ENCODE results near the gene SCUBE2. TPM values are rescaled to one million over a fixed set of nuclear protein-coding genes. Genes with fewer than 3 reads are reported as not detected.
"Not testable (repeated sequence)": the region's sequence is repeated elsewhere in the genome, so short reads cannot be mapped to it uniquely, and the experiment has no call there.

The SCUBE2 gene
- total RNA-seq, 1 donor: 0.54 TPM

- no peak for TF ChIP-seq CTCF (IDR thresholded peaks at IDR 0.05; ENCODE audit: insufficient read depth, low read length)
- no peak overlapping the region for H3K4me3 ChIP-seq (ENCODE audit: low read depth, low read length)
- peak; percentile 86 for DNase-seq (ENCODE audit: low read depth)
Measured at GRCh38 chr11:8989453-8989852, 101.9 kb downstream of the SCUBE2 start.

GRCh38 chr11:8988329-8989234 lies 102.8 kb downstream of the SCUBE2 start:
- no peak overlapping the region for H3K4me3 ChIP-seq (ENCODE audit: low read depth, low read length)
- TF ChIP-seq CTCF (IDR thresholded peaks at IDR 0.05; ENCODE audit: insufficient read depth, low read length): no peak
- DNase-seq (ENCODE audit: low read depth): peak; percentile 46

GRCh38 chr11:8987446-8987845 lies 104.0 kb downstream of the SCUBE2 start:
- no peak for TF ChIP-seq CTCF (IDR thresholded peaks at IDR 0.05; ENCODE audit: insufficient read depth, low read length)
- no peak for DNase-seq (ENCODE audit: low read depth)
- H3K4me3 ChIP-seq (ENCODE audit: low read depth, low read length): no peak overlapping the region

GRCh38 chr11:8986772-8987171 lies 104.6 kb downstream of the SCUBE2 start:
- DNase-seq (ENCODE audit: low read depth): not testable (repeated sequence)

GRCh38 chr11:8985462-8985861 lies 105.9 kb downstream of the SCUBE2 start:
- TF ChIP-seq CTCF (IDR thresholded peaks at IDR 0.05; ENCODE audit: insufficient read depth, low read length): no peak
- no peak for DNase-seq (ENCODE audit: low read depth)
- no peak overlapping the region for H3K4me3 ChIP-seq (ENCODE audit: low read depth, low read length)

More at GRCh38 chr11:8986772-8987171, 104.6 kb downstream of the SCUBE2 start:
- H3K4me3 ChIP-seq (ENCODE audit: low read depth, low read length): not testable (repeated sequence)

- TF ChIP-seq CTCF (IDR thresholded peaks at IDR 0.05; ENCODE audit: insufficient read depth, low read length): no peak
- DNase-seq (ENCODE audit: low read depth): no peak
- no peak overlapping the region for H3K4me3 ChIP-seq (ENCODE audit: low read depth, low read length)
Measured at GRCh38 chr11:8983552-8983951, 107.8 kb downstream of the SCUBE2 start.

GRCh38 chr11:8980485-8980884 lies 110.9 kb downstream of the SCUBE2 start:
- no peak for DNase-seq (ENCODE audit: low read depth)
- H3K4me3 ChIP-seq (ENCODE audit: low read depth, low read length): no peak overlapping the region
- TF ChIP-seq CTCF (IDR thresholded peaks at IDR 0.05; ENCODE audit: insufficient read depth, low read length): no peak

GRCh38 chr11:8979365-8979764 lies 112.0 kb downstream of the SCUBE2 start:
- not testable (repeated sequence) for DNase-seq (ENCODE audit: low read depth); H3K4me3 ChIP-seq (ENCODE audit: low read depth, low read length)
